ENCODE measurements around the gene ADGRL3. TPM values are rescaled to one million over a fixed set of nuclear protein-coding genes. Genes with fewer than 3 reads are reported as not detected.

Gene ADGRL3
- polyA plus RNA-seq, 4 donors = 24.8 to 61.0 (median 30.1) TPM

DNA sequence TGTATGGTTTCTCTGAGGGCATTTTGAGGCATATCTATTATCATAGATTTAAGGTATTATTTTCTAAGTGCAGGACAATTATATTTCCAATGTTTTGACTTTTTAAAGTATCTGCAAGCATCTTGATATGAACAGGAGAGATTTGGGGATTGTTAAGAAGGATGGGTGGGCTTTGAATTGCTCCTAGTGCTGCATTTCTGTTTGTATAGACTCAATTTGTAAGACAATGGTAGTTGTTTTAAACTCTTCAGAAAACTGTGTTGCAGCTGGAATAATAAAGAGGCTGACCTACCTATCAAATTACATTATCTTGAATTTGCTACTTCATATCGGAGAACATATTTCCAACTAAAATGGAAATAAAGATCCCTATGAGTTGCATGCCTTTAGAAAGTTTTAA lies 570.3 kb downstream of the ADGRL3 start:
- DNase-seq (ENCODE audit: low read depth in 4 of 4, low spot score in 3 of 4) = no peak

- no peak for DNase-seq (ENCODE audit: low read depth in 4 of 4, low spot score in 3 of 4)
Observed at GRCh38 chr4:61771056-61771455, 570.9 kb downstream of the ADGRL3 start.

- DNase-seq (ENCODE audit: low read depth in 4 of 4, low spot score in 3 of 4) = no peak
Observed at GRCh38 chr4:61772126-61772525, 572.0 kb downstream of the ADGRL3 start.

DNA sequence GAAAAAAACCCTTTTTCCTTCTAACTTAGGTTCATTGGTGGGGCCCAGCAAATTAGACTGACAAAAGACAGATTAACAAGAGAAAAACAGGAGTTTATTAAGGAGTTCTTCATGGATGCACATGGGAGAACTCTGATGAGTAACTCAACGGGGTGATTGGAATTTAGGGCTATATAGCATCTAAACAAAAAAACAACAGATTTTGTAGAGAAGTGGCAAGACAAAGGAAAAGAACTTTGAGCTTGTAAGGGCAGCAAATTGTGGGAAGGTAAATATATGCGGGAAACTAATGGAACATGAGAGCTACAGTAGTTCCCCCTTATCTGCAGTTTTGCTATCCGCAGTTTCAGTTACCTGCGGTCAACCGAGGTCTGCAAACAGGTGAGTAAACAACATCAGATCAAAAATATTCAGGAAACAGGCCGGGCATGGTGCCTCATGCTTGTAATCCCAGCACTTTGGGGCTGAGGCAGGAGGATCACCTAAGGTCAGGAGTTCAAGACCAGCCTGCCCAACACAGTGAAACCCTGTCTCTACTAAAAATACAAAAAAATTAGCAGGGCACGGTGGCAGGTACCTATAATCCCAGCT lies 573.6 kb downstream of the ADGRL3 start:
- no peak for DNase-seq (ENCODE audit: low read depth in 4 of 4, low spot score in 3 of 4)

DNA sequence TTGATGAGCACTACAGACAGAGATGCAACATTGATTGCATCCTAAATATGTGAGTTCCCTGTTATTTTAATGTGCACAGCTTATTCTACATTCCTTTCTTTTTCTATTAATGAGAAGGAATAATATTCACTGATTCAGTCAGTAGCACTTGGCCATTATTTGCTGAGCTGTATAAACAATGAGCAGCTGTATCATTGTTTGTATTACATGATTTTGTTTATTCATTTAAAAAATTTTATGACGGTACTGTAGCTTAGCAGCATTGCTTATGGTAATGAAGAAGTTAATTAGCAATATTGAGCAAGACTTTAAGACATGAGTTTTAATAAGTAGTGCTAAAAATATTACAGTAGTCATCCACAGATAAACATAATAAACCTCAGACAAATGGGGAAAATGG lies 582.0 kb downstream of the ADGRL3 start:
- DNase-seq (ENCODE audit: low read depth in 4 of 4, low spot score in 3 of 4) = no peak

DNA sequence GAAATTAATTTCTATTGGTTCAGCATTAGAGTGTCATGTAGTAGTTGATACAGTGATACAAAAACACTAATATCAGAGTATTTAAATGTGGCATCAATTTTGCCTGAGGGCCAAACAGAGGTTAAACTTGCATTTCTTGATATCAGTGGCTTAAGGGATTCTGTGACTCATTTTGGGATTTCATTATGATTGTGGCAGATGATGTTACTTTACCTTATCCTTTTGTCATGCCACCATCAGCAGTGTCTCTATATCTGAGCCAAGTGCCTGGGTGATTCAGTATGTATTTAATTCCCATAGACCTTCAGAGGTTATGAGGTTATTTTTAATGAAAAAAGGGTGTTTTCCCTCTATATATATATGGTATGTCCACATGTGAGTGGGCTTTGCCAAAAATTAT lies 582.9 kb downstream of the ADGRL3 start:
- DNase-seq (ENCODE audit: low read depth in 4 of 4, low spot score in 3 of 4) = no peak

DNA sequence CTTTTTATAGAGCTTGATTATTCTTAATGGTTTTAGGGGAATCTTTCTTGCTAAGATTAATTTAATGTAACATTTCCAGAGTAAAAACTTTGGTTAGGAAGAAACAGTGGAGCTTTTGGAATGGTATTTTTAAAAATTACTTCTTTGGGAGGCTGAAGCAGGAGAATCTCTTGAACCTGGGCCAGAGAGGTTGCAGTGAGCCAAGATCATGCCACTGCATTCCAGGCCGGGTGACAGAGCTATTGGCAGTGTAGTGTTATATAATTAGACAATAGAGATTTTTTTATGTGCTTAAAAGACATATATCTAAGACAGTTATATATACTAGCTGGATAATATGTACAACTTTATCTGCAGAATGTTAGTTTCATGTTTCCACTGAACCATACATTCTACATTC lies 585.6 kb downstream of the ADGRL3 start:
- DNase-seq (ENCODE audit: low read depth in 4 of 4, low spot score in 3 of 4) = no peak

DNA sequence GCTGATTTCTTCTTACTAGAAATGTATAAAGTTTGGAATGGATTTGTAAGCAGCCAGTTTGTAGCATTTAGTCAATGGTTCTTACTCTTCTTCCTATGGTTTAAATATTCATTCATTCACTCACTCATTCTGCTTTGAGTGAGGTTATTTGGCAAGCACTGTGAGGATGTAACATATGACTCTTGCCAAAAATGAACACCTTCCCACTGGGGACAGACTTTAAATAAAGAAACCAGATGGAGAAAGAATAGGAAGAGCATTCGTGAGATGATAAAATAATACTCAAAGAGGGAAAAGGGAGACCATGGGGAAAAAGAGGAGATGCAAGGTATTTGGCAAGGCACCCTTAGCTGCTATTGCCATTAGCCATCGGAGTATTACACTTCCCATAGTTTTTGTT lies 586.1 kb downstream of the ADGRL3 start:
- DNase-seq (ENCODE audit: low read depth in 4 of 4, low spot score in 3 of 4) = no peak

GRCh38 chr4:61795998-61796397 lies 595.9 kb downstream of the ADGRL3 start:
- no peak for DNase-seq (ENCODE audit: low read depth in 4 of 4, low spot score in 3 of 4)

DNA sequence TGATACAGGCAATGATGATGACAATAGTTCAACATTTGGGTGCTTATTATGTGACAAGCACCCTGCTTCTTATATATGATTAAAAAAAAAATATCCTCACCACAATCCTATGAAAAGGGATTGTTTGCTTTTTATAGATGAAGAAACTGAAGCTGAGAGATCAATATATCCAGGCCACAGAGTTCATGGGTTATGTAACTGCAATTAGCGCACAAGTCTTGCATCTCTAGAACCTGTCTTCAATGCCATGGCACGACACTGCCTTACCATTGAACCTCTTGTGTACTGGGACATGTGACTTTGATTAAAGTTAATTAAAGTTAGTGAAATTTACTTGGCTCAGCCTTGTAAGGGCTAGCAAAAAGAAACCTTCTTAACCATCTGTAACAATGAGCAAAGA lies 599.7 kb downstream of the ADGRL3 start:
- no peak for DNase-seq (ENCODE audit: low read depth in 4 of 4, low spot score in 3 of 4)

DNA sequence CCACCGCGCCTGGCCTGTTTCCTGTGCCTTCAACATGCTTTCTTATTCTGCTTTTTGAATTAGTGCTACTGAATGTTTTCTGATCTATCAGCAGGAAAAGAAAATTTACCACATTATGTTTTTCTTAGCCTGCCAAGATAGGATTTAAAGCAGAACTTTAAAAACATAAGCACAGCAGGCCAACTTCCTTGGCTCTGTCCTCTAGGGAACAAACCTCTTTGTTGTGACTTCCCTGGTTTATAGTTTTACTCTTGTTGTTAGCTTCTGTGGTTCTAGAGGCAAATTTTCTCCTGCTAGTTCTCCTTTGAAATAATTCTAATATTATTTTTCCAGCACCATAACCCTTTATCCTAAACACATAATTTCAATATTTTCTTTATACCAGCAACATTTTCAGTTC lies 605.1 kb downstream of the ADGRL3 start:
- no peak for DNase-seq (ENCODE audit: low read depth in 4 of 4, low spot score in 3 of 4)

DNA sequence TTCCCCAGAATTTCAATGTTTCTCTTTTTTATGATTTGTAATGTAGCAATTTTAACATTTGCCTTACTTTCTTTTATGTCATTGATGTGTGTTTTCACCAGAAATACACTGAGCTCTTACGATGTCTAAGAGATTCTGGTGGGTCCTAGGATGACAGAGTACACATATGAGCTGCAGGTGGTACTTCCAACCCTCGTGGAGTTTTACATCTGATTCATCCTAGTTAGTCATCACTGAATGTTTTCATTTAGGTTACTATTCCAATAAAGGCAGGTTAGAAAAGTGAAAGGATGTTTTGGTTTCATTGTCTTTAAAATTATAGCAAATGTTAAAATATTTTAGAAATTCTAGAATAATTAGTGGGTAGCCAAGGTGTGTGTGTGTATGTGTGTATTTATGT lies 605.9 kb downstream of the ADGRL3 start:
- DNase-seq (ENCODE audit: low read depth in 4 of 4, low spot score in 3 of 4) = no peak

DNA sequence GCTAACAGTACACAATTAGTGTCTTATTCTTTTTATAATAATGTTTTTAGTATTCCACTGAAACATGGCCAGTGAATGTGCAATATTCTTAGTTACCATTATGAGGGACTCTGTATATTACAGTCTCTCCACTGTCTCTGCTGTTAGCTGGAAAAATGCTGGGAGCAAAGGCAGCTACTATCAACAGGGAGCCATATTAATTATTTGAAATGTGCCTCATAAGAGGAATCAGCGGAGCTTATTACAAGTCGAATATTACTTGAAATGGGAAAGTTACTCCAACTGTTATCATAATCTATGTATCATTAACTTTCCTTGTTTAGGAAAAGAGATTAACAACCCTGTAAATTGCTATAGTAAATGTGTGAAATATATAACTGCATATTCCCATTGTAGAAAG lies 612.0 kb downstream of the ADGRL3 start:
- no peak for DNase-seq (ENCODE audit: low read depth in 4 of 4, low spot score in 3 of 4)

DNA sequence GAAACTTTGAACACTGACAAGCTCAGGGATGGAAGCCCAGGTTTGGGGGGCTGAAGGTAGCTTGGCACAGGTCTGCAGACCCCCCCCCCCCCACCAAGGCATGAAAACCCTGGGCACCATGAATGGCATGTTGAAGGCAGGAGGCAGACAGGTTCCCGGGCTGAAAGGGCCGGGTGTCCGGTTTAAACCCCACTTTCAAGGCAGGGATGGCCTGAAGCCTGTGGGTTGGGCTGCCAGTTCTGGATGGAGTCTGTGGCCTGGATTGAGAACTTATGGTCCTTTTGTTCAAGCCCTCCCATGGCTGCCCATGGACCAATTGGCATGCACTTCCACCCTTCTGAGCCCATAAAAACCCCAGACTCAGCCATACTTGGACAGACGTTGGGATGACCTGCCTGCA lies 616.9 kb downstream of the ADGRL3 start:
- no peak for DNase-seq (ENCODE audit: low read depth in 4 of 4, low spot score in 3 of 4)

GRCh38 chr4:61820136-61820535 lies 620.0 kb downstream of the ADGRL3 start:
- peak in 1 of 4 donors; percentile 24 for DNase-seq (ENCODE audit: low read depth in 4 of 4, low spot score in 3 of 4)

GRCh38 chr4:61824454-61824853 lies 624.3 kb downstream of the ADGRL3 start:
- no peak for DNase-seq (ENCODE audit: low read depth in 4 of 4, low spot score in 3 of 4)

DNA sequence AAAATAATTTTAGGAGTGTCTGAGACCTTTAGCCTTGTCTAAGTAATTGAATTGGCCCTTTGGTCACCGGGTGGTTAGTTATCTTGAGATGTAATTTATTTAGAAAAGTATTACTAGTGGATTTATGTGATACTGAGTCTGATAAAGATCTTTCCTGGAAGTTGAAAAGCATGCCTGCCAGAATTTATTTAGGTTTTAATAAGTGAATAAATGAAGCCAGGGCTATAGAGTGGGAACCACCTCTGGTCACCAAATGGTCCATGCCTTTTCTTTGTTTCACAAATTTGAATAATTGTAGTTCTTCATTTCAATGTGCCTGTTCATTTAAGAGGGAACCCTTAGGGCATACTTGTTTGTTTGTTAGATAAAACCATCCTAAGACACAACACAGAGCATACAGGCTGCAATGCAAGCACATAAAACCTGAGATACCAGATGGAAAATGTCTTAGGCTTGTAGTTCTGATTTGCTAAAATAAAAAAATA lies 627.8 kb downstream of the ADGRL3 start:
- peak in 1 of 4 donors; percentile 3 for DNase-seq (ENCODE audit: low read depth in 4 of 4, low spot score in 3 of 4)

- DNase-seq (ENCODE audit: low read depth in 4 of 4, low spot score in 3 of 4) = no peak
Observed at GRCh38 chr4:61828960-61829359, 628.8 kb downstream of the ADGRL3 start.

DNA sequence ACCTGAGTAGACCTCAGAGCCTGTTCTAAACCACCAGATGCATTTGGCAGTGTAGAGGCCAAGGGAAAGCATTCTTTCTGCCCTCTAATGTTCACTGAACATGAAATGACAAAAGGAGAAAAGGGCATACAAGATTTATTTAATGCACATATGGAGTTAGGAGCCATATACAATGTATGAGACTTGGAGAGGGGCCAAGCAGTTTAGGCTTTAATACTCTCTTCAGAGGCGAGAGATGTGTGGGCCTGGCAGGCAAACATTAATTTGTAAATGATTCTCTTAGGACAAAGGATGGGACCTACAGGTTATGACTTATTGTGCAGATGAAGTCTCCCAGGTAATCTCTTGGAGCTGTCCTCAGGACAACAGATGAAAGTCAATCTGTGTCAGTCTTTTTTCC lies 631.9 kb downstream of the ADGRL3 start:
- DNase-seq (ENCODE audit: low read depth in 4 of 4, low spot score in 3 of 4) = no peak

GRCh38 chr4:61837395-61837794 lies 637.3 kb downstream of the ADGRL3 start:
- no peak for DNase-seq (ENCODE audit: low read depth in 4 of 4, low spot score in 3 of 4)

GRCh38 chr4:61838072-61838471 lies 637.9 kb downstream of the ADGRL3 start:
- no peak for DNase-seq (ENCODE audit: low read depth in 4 of 4, low spot score in 3 of 4)

GRCh38 chr4:61841714-61842113 lies 641.6 kb downstream of the ADGRL3 start:
- DNase-seq (ENCODE audit: low read depth in 4 of 4, low spot score in 3 of 4) = no peak

DNA sequence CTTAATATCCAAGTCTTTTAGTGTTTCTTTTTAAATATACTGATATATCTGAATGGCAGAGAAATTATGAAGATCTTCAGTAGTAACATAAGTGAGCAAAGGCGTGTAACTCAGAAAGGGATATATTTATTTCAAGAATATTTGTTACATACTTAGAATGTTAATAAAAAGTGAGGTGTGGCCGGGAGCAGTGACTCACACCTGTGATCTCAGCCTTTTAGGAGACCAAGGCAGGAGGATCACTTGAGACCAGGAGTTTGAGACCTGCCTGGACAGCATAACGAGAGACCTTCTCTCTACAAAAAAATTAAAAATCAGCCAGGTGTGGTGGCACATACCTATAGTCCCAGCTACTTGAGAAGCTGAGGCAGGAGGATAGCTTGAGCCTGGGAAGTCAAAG lies 651.0 kb downstream of the ADGRL3 start:
- no peak for DNase-seq (ENCODE audit: low read depth in 4 of 4, low spot score in 3 of 4)

All from left renal pelvis (tissue), 4 donors.